ENCODE results near the gene ADD3. TPM values are rescaled to one million over a fixed set of nuclear protein-coding genes. Genes with fewer than 3 reads are reported as not detected.

Gene ADD3
- total and polyA plus RNA-seq, 10 of the 15 experiments (the other 5 are each of a cell fraction or from before 2014, with no cell fraction given) = 27.3 to 129 (median 67.8) TPM

- ChIA-PET CTCF (interaction anchor here (1.1 kb wide), 1 partner anchor 20 kb away, joined by 3 read pairs; no protein-coding TSS in a partner anchor), RAD21 (ENCODE audit: unreplicated experiment) (no interaction called here), SMC1A (ENCODE audit: uncharacterized antibody, unreplicated experiment) (no interaction called here), POLR2A (no interaction called here)
- Histone ChIP-seq H3K4me2 (ENCODE audit: control insufficient read depth, insufficient read depth) (no peak overlapping the region), H2AFZ (ENCODE audit: control insufficient read depth, low read depth, low read length) (no peak overlapping the region), H3K36me3 (ENCODE audit: control insufficient read depth in 2 of 2, insufficient read depth in 2 of 2, low read length in 1 of 2) (no peaks in the 10 kb centered on the region), H3K9me3 (replicated peaks; ENCODE audit: control insufficient read depth, insufficient read depth, low read length) (no peaks in the 10 kb centered on the region), H4K20me1 (ENCODE audit: control insufficient read depth, insufficient read depth) (no peaks in the 10 kb centered on the region), H3K4me1 (ENCODE audit: control insufficient read depth, insufficient read depth, low read length) (no peaks in the 10 kb centered on the region; the same call in 1 of the 2 replicates), H3K27ac (ENCODE audit: control insufficient read depth, insufficient read depth) (no peak overlapping the region), H3K4me3 (no peak overlapping the region), H3K9ac (ENCODE audit: control insufficient read depth, insufficient read depth, low read length) (no peak overlapping the region), H3K79me2 (ENCODE audit: control insufficient read depth, insufficient read depth, low read length) (no peaks in the 10 kb centered on the region), H3K27me3 (replicated peaks in 1 of 2; ENCODE audit: control insufficient read depth in 2 of 2, insufficient read depth in 2 of 2, low read length in 1 of 2) (peaks cover 6 to 11% of the 10 kb centered on the region in 2 experiments)
- in situ Hi-C loops (cut with MboI) (no loop called here), intact Hi-C loops (cut with micrococcal nuclease; ENCODE audit: unreplicated experiment) (no loop called here)
- DNase-seq (ENCODE audit: low read depth, low spot score) = no peak
- 52% methylated on average over 5 of the region's 5 CpGs for WGBS (ENCODE audit: insufficient coverage, insufficient replicate concordance, low lambda C conversion rate, missing lambda C conversion rate)
- no peak for FAIRE-seq
- BruUV-seq (replicated peaks) = no TSS peak
- ATAC-seq = no peak
- TF ChIP-seq FOXM1 (IDR thresholded peaks at IDR 0.05; ENCODE audit: low read depth, low read length) (no peak), MXI1 (IDR thresholded peaks at IDR 0.05; ENCODE audit: low read depth, low read length) (no peak), FOS (IDR thresholded peaks at IDR 0.05; ENCODE audit: borderline replicate concordance, extremely low read depth, insufficient read length) (no peak), POLR2AphosphoS5 (IDR thresholded peaks at IDR 0.05; ENCODE audit: low read length) (no peak), IKZF2 (IDR thresholded peaks at IDR 0.05) (no peak), USF1 (IDR thresholded peaks at IDR 0.05; ENCODE audit: borderline replicate concordance, extremely low read length, insufficient read depth, low read depth, low read length) (no peak), POU2F2 (IDR thresholded peaks at IDR 0.05; ENCODE audit: borderline replicate concordance, low read depth, low read length) (no peak), KLF5 (IDR thresholded peaks at IDR 0.05; ENCODE audit: partially characterized antibody) (no peak), BCLAF1 (IDR thresholded peaks at IDR 0.05) (no peak), USF2 (IDR thresholded peaks at IDR 0.05; ENCODE audit: borderline replicate concordance, low read depth, low read length) (no peak), CBX3 (IDR thresholded peaks at IDR 0.05; ENCODE audit: borderline replicate concordance, low read depth) (no peak), BACH1 (IDR thresholded peaks at IDR 0.05; ENCODE audit: borderline replicate concordance) (no peak), IRF4 (IDR thresholded peaks at IDR 0.05; ENCODE audit: low read depth, low read length) (no peak), RUNX3 (IDR thresholded peaks at IDR 0.05; ENCODE audit: low read length) (no peak), ZNF622 (IDR thresholded peaks at IDR 0.05) (no peak), SIX5 (IDR thresholded peaks at IDR 0.05; ENCODE audit: low read depth, low read length, severe bottlenecking) (no peak), MYC (IDR thresholded peaks at IDR 0.05; ENCODE audit: insufficient read depth, insufficient read length, insufficient replicate concordance, low read length, severe bottlenecking) (no peak), E2F8 (IDR thresholded peaks at IDR 0.05; ENCODE audit: low read depth, partially characterized antibody) (no peak)
These were observed 155.5 kb downstream of the ADD3 start for GRCh38 chr10:110163192-110163773.

Measured in GM12878 (cell line).